Esophagus muscularis mucosa (tissue), 4 donors: ENCODE data around the gene GOLGA6L26. TPM values are rescaled to one million over a fixed set of nuclear protein-coding genes. Genes with fewer than 3 reads are reported as not detected.
"Not testable (repeated sequence)": the region's sequence is repeated elsewhere in the genome, so short reads cannot be mapped to it uniquely, and the experiment has no call there.

Experiments
- DNase-seq: peaks from one replicate; pipeline ENCODE4 v3.0.0-alpha.2; 2017; ENCODE audit errors: extremely low spot score
- H3K27ac ChIP-seq, 4 donors: fragments of 200-600 bp; sonication (generic); replicated peaks in 1 of 4; 1 replicate in 3 of 4; 2 replicates in 1 of 4; pipeline ENCODE4 v1.5.1; 2016 to 2019; ENCODE audit warnings: mild to moderate bottlenecking in 1 of 4
- H3K27me3 ChIP-seq, 4 donors: fragments of 200-600 bp; sonication (generic); one replicate each; pipeline versions ENCODE4 v1.5.1 to v1.6.0; 2016 to 2019
- H3K36me3 ChIP-seq, 4 donors: fragments of 200-600 bp; sonication (generic); one replicate each; pipeline ENCODE4 v1.5.1; 2016 to 2019
- H3K4me1 ChIP-seq, 4 donors: fragments of 200-600 bp; sonication (generic); one replicate each; pipeline ENCODE4 v1.5.1; 2016 to 2019
- H3K4me3 ChIP-seq, 4 donors: fragments of 200-600 bp; sonication (generic); 1 replicate in 2 of 4; 2 replicates in 2 of 4; pipeline ENCODE4 v1.5.1; 2016 to 2019; ENCODE audit warnings: mild to moderate bottlenecking in 4 of 4, moderate library complexity in 1 of 4
- H3K9me3 ChIP-seq, 4 donors: fragments of 200-600 bp; sonication (generic); 1 replicate in 3 of 4; 2 replicates in 1 of 4; pipeline ENCODE4 v1.5.1; 2016 to 2019
- CTCF ChIP-seq, 3 experiments: fragments of 200-600 bp in 2 of 3; fragments of 450-650 bp in 1 of 3; sonication (generic) in 2 of 3; IDR thresholded peaks; one replicate each; pipeline ENCODE4 v1.5.1; 2017 to 2019; ENCODE audit warnings: antibody characterized with exemption in 3 of 3, mild to moderate bottlenecking in 2 of 3, moderate library complexity in 1 of 3
- EP300 ChIP-seq: sonication (generic); formaldehyde crosslinking; IDR thresholded peaks from one replicate; pipeline ENCODE4 v1.6.1; 2017; ENCODE audit warnings: antibody characterized with exemption
- POLR2A ChIP-seq: fragments of 450-650 bp; IDR thresholded peaks from one replicate; pipeline ENCODE4 v1.6.1; 2017; ENCODE audit warnings: antibody characterized with exemption, moderate library complexity, mild to moderate bottlenecking, low read depth
- POLR2AphosphoS5 ChIP-seq, 2 donors: sonication (generic); formaldehyde crosslinking; IDR thresholded peaks; one replicate each; pipeline ENCODE4 v1.6.1; 2017; ENCODE audit warnings: antibody characterized with exemption in 2 of 2
- WGBS: methylation state at CpG from one replicate; pipeline ENCODE4 v1.1.5; 2018; 5-methylcytosine and 5-hydroxymethylcytosine counted together
- intact Hi-C: fragments of 100-400 bp; cut with DNase I; formaldehyde crosslinking; loops from one replicate; pipeline ENCODE4 v1.15.1; 2023
- total RNA-seq, 4 donors: library from RNA; depleted of rRNA; stranded (reverse); fragments of >200 nt; gene quantifications; one replicate each; pipeline versions ENCODE4 v1.1.0 to v1.2.1, GENCODE V29; 2016

Gene GOLGA6L26
- not detected for total RNA-seq

- H3K4me1 ChIP-seq, H3K27ac ChIP-seq, H3K27me3 ChIP-seq, intact Hi-C loops, H3K9me3 ChIP-seq, H3K36me3 ChIP-seq, DNase-seq, H3K4me3 ChIP-seq: not testable (repeated sequence)
- no CpG with 5 or more reads among the region's 7 CpGs for WGBS
These were observed at the start of gene GOLGA6L26 for GRCh38 chr15:23334096-23334495. TSS of gene GOLGA6L26 (minus strand) at chr15:23334196. CDS start at chr15:23334135, 61 bp downstream.

- WGBS: 49% methylated on average over 7 of the region's 7 CpGs
These were observed 47.2 kb upstream of the GOLGA6L26 start for GRCh38 chr15:23381192-23381591.

GRCh38 chr15:23380700-23381099 is 46.7 kb upstream of the GOLGA6L26 start:
- WGBS: 65% methylated on average over 4 of the region's 4 CpGs
- H3K36me3 ChIP-seq, H3K27ac ChIP-seq, DNase-seq, H3K27me3 ChIP-seq, intact Hi-C loops, H3K9me3 ChIP-seq, H3K4me3 ChIP-seq, H3K4me1 ChIP-seq: not testable (repeated sequence)

More at GRCh38 chr15:23381192-23381591, 47.2 kb upstream of the GOLGA6L26 start:
- H3K27ac ChIP-seq, H3K4me1 ChIP-seq, intact Hi-C loops, H3K27me3 ChIP-seq, H3K9me3 ChIP-seq, H3K4me3 ChIP-seq, H3K36me3 ChIP-seq: not testable (repeated sequence)
- DNase-seq: peak; percentile 79

GRCh38 chr15:23378946-23379345 is 45.0 kb upstream of the GOLGA6L26 start:
- H3K9me3 ChIP-seq, H3K4me3 ChIP-seq, H3K27me3 ChIP-seq, H3K36me3 ChIP-seq, H3K27ac ChIP-seq, H3K4me1 ChIP-seq, intact Hi-C loops: not testable (repeated sequence)
- peak; percentile 62 for DNase-seq
- WGBS: 88% methylated on average over 13 of the region's 13 CpGs

- H3K9me3 ChIP-seq, H3K27me3 ChIP-seq, H3K36me3 ChIP-seq, DNase-seq, H3K27ac ChIP-seq, H3K4me3 ChIP-seq, intact Hi-C loops, H3K4me1 ChIP-seq: not testable (repeated sequence)
- 98% methylated on average over 11 of the region's 11 CpGs for WGBS
These were observed 40.2 kb upstream of the GOLGA6L26 start for GRCh38 chr15:23374226-23374625.

GRCh38 chr15:23372891-23373600 is 39.0 kb upstream of the GOLGA6L26 start:
- 94% methylated on average over 40 of the region's 40 CpGs for WGBS
- H3K27me3 ChIP-seq, H3K36me3 ChIP-seq, intact Hi-C loops, H3K9me3 ChIP-seq, H3K4me1 ChIP-seq, H3K27ac ChIP-seq, H3K4me3 ChIP-seq: not testable (repeated sequence)
- DNase-seq: peak; percentile 83

- intact Hi-C loops: no loop called here
- Histone ChIP-seq H3K4me3 (no peak overlapping the region), H3K27ac (no peak overlapping the region), H3K4me1 (peaks cover 0 to 7% (median 0%) of the 10 kb centered on the region in 4 donors), H3K36me3 (no peaks in the 10 kb centered on the region), H3K9me3 (no peaks in the 10 kb centered on the region), H3K27me3 (peaks cover 0 to 3% (median 0%) of the 10 kb centered on the region in 4 donors)
- TF ChIP-seq POLR2A (no peak), POLR2AphosphoS5 (IDR thresholded peaks at IDR 0.05) (no peak), EP300 (no peak), CTCF (IDR thresholded peaks at IDR 0.05) (no peak)
- no peak for DNase-seq
- 80% methylated on average over 15 of the region's 15 CpGs for WGBS
These were observed 38.3 kb upstream of the GOLGA6L26 start for GRCh38 chr15:23372284-23372683.

- H3K27me3 ChIP-seq, H3K4me3 ChIP-seq, H3K36me3 ChIP-seq, H3K27ac ChIP-seq, DNase-seq, H3K9me3 ChIP-seq, H3K4me1 ChIP-seq, intact Hi-C loops: not testable (repeated sequence)
- WGBS: 55% methylated on average over 3 of the region's 3 CpGs
These were observed 37.9 kb upstream of the GOLGA6L26 start for GRCh38 chr15:23371868-23372267.

GRCh38 chr15:23371134-23371533 is 37.1 kb upstream of the GOLGA6L26 start:
- H3K36me3 ChIP-seq, H3K27me3 ChIP-seq, H3K4me1 ChIP-seq, H3K9me3 ChIP-seq, H3K4me3 ChIP-seq, DNase-seq, H3K27ac ChIP-seq, intact Hi-C loops: not testable (repeated sequence)
- whole genome bisulfite sequencing: 79% methylated on average over 4 of the region's 4 CpGs
